IPS DF 6.9 (cell line): ENCODE data around the gene GPR87.
A peak's percentile ranks its signal among the peaks of the same experiment; 100 is the strongest.

Experiments used
- DNase-seq: peaks from one replicate; pipeline ENCODE4 v3.0.0-alpha.2; 2013; ENCODE audit warnings: low read depth, low spot score
- H3K27ac ChIP-seq: one replicate; pipeline ENCODE4 v1.5.1; 2013; ENCODE audit warnings: low read length, control low read depth
- H3K27me3 ChIP-seq: 2 replicates; pipeline ENCODE4 v1.6.1; 2013; ENCODE audit warnings: mild to moderate bottlenecking, low read length; ENCODE audit not compliant: control insufficient read depth, insufficient read depth
- H3K36me3 ChIP-seq: 2 replicates; pipeline ENCODE4 v1.6.1; 2013; ENCODE audit warnings: low read length; ENCODE audit not compliant: control insufficient read depth, insufficient read depth
- H3K4me1 ChIP-seq: 2 replicates; pipeline ENCODE4 v1.6.1; 2013; ENCODE audit warnings: low read length; ENCODE audit not compliant: control insufficient read depth, insufficient read depth
- H3K4me3 ChIP-seq: 2 replicates; pipeline ENCODE4 v1.5.1; 2013; ENCODE audit warnings: mild to moderate bottlenecking, low read length
- H3K9me3 ChIP-seq: 2 replicates; pipeline ENCODE4 v1.6.1; 2013; ENCODE audit warnings: low read length, inconsistent platforms; ENCODE audit not compliant: control insufficient read depth, insufficient read depth
- WGBS: extraction: QIAGEN DNeasy Blood & Tissue Kit; methylation state at CpG from one replicate; pipeline ENCODE4 v1.1.7; 2013; ENCODE audit warnings: mixed read lengths, missing lambda C conversion rate; ENCODE audit not compliant: insufficient read length, insufficient coverage; 5-methylcytosine and 5-hydroxymethylcytosine counted together

GPR87 gene

DNA sequence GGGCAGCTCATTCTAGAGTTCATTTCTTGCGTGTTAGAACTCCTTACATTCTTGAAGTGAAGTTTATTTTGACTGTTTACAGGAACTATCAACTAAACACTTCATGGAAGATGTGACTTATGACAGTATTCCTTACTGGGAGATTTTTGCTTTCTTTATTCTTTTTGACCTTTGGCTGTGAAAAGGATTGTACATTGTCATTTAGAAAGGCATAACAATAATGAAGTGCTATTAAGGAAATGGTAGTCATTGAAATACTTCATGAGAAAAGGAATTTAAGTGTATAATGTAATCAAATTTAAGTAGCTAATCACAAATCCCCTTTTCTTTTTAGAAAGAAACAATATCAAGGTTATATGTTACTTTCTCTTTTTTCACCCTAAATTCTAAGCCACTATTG lies 49.6 kb downstream of the GPR87 start:
- no peaks in the 10 kb centered on the region for H3K36me3 ChIP-seq
- H3K9me3 ChIP-seq, result no peaks in the 10 kb centered on the region
- no peak overlapping the region for H3K4me3 ChIP-seq
- H3K27ac ChIP-seq, result no peak overlapping the region
- no CpG with 5 or more reads among the region's 1 CpG for WGBS
- H3K4me1 ChIP-seq, result no peaks in the 10 kb centered on the region; the same call in 1 of the 2 replicates
- H3K27me3 ChIP-seq, result no peaks in the 10 kb centered on the region
- no peak for DNase-seq

- no peaks in the 10 kb centered on the region; the same call in 1 of the 2 replicates for H3K4me1 ChIP-seq
- H3K27ac ChIP-seq, result no peak overlapping the region
- no peak overlapping the region for H3K4me3 ChIP-seq
Measured at GRCh38 chr3:151265866-151266265, 50.8 kb downstream of the GPR87 start.

DNA sequence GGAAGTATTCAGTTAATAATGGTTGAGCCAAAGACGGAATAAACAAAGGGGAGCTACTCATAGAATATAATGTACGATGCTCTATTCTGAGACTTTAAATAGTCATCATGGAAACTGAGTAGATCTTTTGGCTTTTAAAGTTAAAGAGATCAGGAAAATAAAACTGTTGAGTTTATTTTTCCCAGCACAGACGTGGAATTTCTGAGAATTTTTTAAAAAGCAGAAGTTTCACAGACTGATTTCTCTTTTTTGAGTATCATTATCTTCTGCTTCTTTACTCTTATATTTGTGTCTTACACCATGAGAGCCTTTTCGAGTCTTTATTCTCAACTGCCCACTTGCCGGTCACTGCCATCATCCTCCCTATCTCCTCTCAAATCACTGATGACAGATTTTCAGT lies 51.5 kb downstream of the GPR87 start:
- no peaks in the 10 kb centered on the region for H3K27me3 ChIP-seq
- no CpG with 5 or more reads among the region's 5 CpGs for WGBS
- H3K27ac ChIP-seq, result no peak overlapping the region
- no peaks in the 10 kb centered on the region for H3K36me3 ChIP-seq
- no peak overlapping the region for H3K4me3 ChIP-seq
- H3K4me1 ChIP-seq, result no peaks in the 10 kb centered on the region; the same call in 1 of the 2 replicates
- H3K9me3 ChIP-seq, result no peaks in the 10 kb centered on the region
- DNase-seq, result no peak

More at GRCh38 chr3:151265866-151266265, 50.8 kb downstream of the GPR87 start:
- Histone ChIP-seq H3K9me3 (no peaks in the 10 kb centered on the region), H3K36me3 (no peaks in the 10 kb centered on the region), H3K27me3 (no peaks in the 10 kb centered on the region)
- DNase-seq, result peak; percentile 48
- WGBS, result no CpG with 5 or more reads among the region's 5 CpGs

DNA sequence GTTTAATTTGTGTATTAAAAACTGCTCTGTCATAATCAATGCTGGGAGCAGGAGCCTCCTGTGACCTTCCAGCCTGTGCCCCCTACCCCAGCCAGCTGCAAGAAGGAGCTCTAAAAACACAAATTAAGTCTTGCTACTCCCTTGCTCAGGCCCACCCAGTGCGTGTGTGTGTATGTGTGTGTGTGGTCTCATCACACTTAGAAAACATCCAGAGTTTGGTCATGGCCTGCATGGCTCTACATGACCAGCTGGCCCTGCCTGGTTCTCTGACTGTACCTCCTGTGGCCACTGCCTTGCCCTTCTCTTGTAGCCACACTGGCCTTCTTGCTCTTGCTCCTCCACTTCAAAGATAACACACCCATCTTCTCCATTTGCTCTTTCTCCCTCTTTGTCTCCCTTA lies 52.0 kb downstream of the GPR87 start:
- Histone ChIP-seq H3K9me3 (no peaks in the 10 kb centered on the region), H3K27ac (no peak overlapping the region), H3K27me3 (no peaks in the 10 kb centered on the region), H3K4me1 (no peaks in the 10 kb centered on the region; the same call in 1 of the 2 replicates), H3K36me3 (no peaks in the 10 kb centered on the region), H3K4me3 (no peak overlapping the region)
- no peak for DNase-seq
- no CpG with 5 or more reads among the region's 1 CpG for WGBS

- H3K27ac ChIP-seq, result no peak overlapping the region
- no peaks in the 10 kb centered on the region for H3K27me3 ChIP-seq
- no peaks in the 10 kb centered on the region for H3K9me3 ChIP-seq
- no peaks in the 10 kb centered on the region for H3K36me3 ChIP-seq
- H3K4me1 ChIP-seq, result no peaks in the 10 kb centered on the region; the same call in 1 of the 2 replicates
- no CpG with 5 or more reads among the region's 8 CpGs for WGBS
- no peak overlapping the region for H3K4me3 ChIP-seq
- no peak for DNase-seq
Measured at GRCh38 chr3:151262871-151263525, 53.6 kb downstream of the GPR87 start.

GRCh38 chr3:151259664-151260063 lies 57.0 kb downstream of the GPR87 start:
- H3K27ac ChIP-seq, result no peak overlapping the region
- DNase-seq, result no peak
- no peaks in the 10 kb centered on the region for H3K27me3 ChIP-seq
- no peaks in the 10 kb centered on the region for H3K9me3 ChIP-seq
- no peak overlapping the region for H3K4me3 ChIP-seq
- WGBS, result no CpG with 5 or more reads among the region's 3 CpGs
- H3K4me1 ChIP-seq, result no peaks in the 10 kb centered on the region
- no peaks in the 10 kb centered on the region for H3K36me3 ChIP-seq

- H3K4me3 ChIP-seq, result no peak overlapping the region
- no peaks in the 10 kb centered on the region for H3K9me3 ChIP-seq
- no peak for DNase-seq
- WGBS, result no CpG with 5 or more reads among the region's 1 CpG
- no peaks in the 10 kb centered on the region for H3K27me3 ChIP-seq
- H3K27ac ChIP-seq, result no peak overlapping the region
- H3K4me1 ChIP-seq, result no peaks in the 10 kb centered on the region
- H3K36me3 ChIP-seq, result no peaks in the 10 kb centered on the region
Measured at GRCh38 chr3:151256749-151257148, 59.9 kb downstream of the GPR87 start.

- Histone ChIP-seq H3K36me3 (no peaks in the 10 kb centered on the region), H3K27ac (no peak overlapping the region), H3K27me3 (no peaks in the 10 kb centered on the region), H3K4me1 (no peaks in the 10 kb centered on the region), H3K4me3 (no peak overlapping the region), H3K9me3 (no peaks in the 10 kb centered on the region)
- no CpG with 5 or more reads among the region's 3 CpGs for WGBS
- DNase-seq, result no peak
Measured at GRCh38 chr3:151248772-151249337, 67.8 kb downstream of the GPR87 start.
